HG03159 (cell line): ENCODE data around the gene AQP9.

Experiments used
- ATAC-seq: cut with Tn5 transposase; IDR thresholded peaks from one replicate; pipeline ENCODE4 v1.9.1; 2021; ENCODE audit warnings: mild to moderate bottlenecking, moderate library complexity; ENCODE audit not compliant: unreplicated experiment

The AQP9 gene

DNA sequence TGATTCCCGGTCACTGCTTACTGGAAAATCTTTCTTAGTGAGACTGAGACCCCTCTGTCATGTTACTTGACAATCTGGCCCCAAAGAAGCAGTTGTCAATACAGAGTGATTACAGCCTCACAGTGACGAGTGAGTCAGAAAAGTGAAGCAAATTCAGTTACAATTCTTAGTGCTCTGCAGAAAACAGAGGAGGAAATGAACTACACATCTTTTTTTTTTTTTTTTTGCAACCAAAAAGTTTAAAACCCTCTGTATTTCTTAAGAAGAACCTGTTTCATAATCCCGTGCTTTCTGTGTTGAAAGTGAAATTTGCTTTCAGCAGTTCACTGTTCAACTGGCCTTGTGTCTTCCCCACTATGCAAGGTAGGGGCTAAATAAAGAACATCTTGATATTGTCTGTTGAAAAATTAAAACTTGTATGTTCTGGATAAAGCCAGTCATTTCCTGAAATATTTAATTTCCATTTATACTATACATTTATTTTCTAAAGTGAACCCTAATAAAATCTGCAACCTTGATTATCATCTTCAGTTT, 1.9 kb downstream of the AQP9 start:
- no peak for ATAC-seq

DNA sequence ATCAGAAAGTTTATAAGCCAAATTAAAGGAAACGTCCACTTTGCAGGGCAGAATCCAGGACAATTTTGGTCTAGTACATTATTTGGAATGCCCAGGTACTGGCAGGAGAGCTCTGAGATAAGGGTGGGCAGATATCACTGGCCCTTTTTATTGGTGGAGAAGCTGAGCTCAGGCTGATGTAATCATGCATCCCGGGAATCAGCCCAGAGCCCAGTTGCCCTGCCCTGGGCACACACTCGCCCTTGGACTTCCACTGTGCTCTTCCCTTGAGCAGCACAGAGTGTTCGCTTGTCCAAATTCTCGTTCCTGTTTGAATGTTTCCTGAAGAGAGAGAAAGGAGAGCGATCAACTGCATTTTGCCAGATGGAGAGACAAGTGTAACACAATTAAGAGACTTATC, 3.7 kb downstream of the AQP9 start:
- no peak for ATAC-seq

DNA sequence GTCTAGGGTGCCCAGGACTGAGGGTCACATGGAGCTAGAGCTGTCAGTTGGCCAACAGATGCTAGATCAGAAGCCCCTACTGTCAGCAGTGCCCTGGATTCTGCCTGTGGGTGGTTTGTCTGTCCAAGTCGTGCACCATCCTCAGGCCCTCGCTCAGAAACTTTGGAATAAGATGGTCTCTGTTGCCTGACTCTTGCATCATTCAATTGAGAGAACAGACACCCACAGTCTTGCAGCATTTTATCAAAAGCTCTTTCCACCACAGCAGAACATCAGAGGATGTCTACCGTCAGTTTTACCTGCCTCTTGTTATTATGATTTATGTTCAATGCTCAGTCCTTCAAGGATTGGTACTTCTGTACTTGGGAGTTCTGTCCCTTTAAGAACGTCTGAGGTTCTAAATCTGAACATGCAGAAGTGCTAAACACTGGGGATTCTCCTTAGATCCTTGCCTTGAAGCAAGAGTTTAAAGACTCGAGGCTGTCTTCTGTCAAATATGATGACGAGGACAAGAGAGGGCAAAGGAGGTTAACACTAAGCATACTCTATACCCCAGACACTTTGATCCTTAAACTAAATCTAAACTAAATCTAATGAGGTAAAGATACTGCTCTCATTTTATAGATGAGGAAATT, 4.8 kb downstream of the AQP9 start:
- no peak for ATAC-seq

DNA sequence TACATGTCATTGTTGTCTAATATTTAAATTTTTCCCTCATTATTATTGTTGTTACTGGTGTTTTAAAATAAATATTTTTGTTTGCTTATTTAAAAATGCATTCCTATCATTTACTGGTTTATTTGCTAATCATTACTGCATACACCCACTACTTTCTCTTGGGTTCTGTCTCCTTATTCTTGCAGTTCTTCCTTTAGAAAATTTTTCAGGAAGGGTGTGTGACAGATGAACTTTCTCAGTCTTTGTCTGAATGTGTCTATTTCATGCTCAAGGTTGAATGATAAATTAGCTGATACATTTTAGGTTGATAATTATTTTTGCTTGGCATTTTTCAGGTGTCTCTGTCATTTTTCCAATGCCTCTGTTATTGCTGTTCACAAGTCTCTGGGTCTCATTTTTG, 7.4 kb downstream of the AQP9 start:
- no peak for ATAC-seq

DNA sequence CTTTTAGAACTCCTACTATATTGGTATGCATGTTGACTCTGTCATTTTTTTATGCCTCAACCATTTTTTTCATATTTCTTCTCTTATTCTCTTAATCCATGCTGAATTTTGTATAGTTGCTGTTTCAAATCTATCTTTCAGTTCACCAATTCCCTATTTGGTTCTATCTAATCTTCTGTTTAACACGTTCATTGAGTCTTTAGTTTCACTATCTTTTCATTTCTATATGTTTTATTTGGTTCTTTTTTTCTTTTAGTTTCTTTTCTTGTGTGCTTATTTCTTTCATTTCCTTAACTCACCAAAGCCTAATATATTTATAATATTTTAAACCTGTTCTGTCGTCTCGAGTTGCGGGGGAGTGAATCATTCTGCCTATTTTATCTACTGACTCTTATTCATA, 8.0 kb downstream of the AQP9 start:
- no peak for ATAC-seq

DNA sequence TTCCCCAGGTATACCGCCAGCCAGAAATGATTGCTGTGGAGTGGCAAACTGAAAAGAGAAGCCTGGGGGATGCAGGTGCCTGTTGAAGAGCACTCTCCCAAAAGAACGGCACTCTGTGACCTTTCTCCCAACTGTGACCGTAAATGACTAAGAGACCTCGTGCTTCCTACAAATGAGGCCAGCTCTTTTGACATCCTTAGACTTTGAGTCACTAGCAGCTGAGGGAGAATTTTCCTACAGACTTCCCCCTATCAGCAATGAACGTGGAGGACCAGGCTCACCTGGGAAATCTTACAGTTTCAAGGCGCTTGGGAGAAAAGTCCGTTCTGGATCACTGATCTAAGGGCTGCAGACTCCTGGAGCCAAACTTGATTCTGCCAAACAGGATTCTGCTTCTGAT, 8.6 kb downstream of the AQP9 start:
- ATAC-seq = no peak

DNA sequence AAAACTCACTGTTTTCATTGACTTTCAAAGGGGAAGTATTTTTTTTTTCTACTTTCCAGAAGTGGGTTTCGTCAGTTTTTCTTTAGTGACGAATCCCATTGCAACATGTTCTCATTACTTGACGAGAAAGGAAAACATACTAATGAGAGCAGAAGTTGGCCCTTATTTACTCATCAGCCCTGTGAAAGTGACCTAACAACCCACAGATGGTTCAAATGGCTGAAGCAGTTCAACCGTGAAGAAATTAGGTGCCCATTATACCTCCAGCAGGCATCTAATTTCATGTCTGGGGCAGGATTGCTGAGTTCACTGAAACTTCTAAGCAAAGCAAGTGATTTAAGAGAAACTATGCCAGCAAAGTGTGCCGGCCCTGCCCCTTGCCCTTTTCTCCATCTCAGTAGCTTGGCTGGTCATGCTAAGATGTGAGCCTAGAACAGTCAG, 9.0 kb downstream of the AQP9 start:
- no peak for ATAC-seq

DNA sequence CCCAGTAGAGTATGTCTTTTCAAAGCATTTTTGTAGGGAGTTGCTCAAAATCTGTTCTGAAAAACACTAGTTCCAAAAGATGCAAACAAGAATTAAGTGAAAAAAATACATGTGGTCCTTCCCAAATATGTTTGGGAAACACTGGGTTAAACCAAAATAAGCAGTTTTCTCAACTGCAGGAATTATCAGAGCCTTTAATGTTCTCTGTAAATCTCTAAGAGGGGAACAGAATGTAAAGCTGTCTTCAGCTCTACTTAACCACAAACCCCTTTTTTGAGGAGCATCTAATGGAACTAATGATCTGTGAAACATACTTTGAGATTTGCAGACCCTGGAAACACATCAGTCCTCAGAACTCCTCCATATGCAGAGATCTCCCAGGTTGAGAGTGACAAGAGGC, 9.9 kb downstream of the AQP9 start:
- ATAC-seq = no peak

DNA sequence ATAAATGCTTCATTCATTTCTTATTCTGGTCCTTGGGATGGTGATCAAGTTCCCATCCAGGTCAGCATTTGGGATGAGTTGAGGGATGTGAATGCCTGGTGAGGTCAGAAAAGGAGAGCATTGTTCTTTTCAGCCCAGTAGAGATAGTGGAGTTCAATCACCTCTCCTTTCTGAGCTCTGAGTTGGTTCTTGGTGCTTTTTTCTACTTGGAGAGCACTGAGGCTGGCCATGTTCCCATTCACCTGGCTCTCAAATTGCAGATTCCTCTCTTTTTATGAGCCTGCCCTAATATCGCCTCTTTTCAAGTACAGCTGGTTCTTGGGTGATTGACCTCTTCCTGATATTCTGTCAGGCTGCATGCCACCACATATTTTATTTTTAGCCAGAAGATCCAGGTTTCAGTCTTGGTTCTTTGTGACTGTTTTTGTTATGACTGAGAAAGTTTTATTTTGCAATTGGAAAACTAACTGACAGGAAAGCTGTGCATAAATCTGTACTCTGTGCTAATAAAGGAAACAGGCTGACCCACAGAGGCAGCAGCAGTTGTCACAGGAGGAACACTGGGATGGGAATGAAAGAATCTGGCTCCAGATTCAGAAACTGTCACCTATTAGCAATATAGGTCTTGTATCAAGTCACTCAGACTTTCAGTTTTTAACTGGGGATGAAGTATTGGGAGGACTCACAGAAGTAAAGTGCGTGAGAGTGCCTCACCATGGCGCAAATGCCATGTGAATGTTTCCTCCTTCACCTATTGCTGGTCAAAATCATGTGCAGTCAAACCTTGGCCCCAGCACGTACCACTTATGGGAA, 10.7 kb downstream of the AQP9 start:
- ATAC-seq = no peak

DNA sequence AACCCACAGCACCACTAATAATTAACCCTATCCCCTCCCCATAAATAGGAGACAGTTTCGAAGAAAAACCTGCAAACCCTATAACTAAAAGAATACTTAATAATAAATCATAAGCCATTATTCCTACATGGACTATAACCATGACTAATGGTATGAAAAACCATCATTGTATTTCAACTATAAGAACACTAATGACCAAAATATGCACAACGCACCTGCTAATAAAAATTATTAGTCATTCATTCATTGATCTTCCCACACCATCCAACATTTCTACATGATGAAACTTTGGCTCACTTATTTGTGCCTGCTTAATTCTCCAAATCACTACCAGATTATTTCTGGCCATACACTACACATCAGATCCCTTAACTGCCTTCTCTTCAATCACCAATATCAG, 16.6 kb downstream of the AQP9 start:
- no peak for ATAC-seq

DNA sequence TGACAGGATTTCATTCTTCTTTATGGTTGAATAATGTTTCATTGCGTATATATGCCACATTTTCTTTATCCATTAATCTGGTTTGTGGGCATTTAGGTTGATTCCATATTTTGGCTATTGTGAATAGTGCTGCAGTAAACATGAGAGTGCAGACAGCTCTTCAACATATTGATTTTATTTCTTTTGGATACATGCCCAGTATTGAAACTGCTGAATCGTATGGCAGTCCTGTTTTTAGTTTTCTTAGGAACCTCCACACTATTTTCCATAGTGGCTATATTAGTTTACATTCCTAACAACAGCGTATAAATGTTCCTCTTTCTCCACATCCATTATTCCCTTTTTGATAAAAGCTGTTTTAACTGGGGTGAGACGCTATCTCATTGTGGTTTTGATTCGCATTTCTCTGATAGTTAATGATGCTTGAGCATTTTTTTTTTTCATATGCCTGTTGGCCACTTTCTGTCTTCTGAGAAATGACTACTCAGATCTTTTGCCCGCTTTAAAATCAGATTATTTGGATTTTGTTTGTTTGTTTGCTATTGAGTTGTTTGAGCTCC, 21.7 kb downstream of the AQP9 start:
- no peak for ATAC-seq

DNA sequence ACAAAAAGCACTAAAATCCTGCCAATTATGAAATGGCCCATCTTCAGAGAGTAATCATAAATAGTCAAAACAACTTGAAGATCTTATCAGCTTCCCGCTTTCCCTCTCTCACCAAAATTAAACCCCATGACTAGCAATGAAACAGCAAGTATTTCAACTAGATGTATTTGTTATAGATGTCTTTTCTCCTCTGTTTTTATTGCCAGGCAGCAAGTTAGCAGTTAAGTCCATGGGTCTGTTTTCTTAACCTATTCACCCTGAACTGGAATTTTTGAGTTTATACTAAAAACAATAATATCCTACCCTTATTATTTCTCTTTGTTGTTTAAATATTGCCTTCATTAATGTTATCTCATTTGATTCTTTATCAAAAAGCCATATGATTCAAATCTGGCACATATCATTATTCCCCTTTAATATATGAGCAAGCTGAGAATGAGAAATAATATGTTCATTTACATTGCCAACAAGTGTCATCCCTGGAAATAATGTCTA, 23.3 kb downstream of the AQP9 start:
- ATAC-seq = no peak

DNA sequence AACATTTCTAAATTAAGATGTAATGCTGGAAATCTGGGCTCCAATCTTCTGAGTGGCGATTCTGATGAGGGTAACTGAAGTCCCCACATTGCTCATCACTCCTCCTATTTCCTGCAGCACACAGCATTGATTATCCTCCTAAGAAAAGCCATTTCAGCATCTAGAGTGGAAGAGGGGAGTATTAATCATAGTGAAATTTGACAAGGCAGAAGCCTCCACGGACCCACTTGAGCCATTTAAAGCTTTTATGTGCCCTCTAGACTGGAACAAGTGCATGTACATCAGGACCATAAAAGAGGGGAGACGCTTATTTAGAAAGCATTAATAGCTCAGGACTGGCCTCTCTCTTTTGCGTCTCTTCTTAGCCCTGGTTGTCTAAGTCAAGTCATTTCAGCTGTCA, 25.8 kb downstream of the AQP9 start:
- no peak for ATAC-seq

DNA sequence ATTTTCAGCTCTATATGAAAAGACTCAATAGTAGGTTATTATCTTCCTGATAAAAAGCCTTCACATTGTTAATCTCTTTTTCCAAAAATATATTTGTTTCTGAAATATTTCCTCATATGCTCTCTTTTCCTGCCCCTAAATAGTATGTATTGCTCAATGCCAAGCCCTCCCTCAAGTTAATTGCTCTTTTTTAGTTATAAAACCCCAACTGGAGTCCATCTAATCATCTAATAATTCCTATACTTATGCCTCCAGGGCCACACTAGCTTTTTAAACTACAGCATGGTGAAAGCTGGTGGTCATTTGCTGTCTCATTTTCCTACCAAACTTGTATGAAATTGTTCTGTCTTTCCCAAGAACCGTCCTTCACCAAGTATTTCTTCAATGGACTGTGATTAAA, 26.7 kb downstream of the AQP9 start:
- no peak for ATAC-seq

DNA sequence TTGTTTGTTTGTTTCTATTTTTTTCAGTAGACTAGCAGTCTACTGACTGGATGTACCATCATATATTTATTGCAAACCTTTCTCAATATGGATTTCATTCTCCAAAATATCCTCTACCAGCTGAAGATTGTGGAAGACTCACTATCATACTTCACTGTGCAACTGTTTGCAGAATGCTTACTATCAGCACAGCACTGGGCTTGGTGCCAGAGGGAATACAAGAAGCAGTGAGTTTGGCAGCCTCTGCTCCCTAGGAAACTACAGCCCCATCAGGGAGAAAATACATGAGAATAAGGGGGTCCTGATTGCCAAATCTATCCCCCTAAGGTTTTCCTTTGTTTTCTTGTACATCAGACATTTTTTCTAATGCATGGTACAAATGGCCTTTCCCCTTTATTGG, 27.5 kb downstream of the AQP9 start:
- no peak for ATAC-seq

DNA sequence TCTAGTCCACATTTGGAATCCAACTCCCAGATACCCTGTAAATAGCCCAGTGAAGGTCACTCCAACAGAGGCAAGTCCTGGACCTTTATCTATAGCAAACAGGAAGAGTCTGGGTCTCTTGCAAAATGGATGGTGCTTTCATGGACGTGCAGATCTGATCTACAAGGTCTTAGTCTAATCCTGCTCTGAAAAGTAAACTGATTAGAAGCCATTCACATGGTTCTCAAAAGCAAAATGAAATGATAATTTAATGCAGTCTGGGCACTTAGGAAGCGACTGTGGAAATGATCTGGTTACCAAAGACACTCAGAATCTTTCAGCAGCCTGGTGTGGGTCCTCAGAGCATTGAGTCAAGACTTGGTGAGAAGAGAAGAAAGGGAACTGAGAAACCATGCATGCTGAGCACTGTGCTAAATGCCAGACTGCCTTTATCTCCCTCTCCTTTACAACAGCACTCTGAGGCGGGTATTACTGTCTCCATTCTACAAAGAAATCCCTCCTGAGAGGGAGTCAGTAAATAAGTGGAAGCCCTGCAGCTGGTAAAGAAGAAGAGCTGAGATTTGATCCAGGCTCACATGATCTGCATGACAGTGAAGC, 29.0 kb downstream of the AQP9 start:
- ATAC-seq = no peak

DNA sequence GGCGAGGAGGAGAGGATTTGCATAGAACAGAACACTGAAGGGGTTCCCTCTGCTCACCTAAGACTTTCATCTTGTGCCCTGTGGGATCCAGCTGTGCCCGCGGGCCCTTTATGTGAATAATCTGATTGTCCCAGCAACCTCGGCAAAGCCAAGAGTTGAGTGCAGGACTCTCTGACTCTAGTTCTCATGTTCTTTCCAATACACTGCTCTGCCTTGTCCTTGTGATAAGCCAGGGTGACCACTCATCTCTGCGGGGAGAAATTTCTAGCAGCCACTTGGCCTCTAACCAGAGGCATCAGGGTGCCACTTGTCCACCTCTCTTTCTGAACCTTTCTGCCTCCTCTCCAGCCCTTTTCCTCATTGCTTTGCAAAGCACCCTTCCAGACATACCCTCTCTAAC, 31.8 kb downstream of the AQP9 start:
- ATAC-seq = no peak

DNA sequence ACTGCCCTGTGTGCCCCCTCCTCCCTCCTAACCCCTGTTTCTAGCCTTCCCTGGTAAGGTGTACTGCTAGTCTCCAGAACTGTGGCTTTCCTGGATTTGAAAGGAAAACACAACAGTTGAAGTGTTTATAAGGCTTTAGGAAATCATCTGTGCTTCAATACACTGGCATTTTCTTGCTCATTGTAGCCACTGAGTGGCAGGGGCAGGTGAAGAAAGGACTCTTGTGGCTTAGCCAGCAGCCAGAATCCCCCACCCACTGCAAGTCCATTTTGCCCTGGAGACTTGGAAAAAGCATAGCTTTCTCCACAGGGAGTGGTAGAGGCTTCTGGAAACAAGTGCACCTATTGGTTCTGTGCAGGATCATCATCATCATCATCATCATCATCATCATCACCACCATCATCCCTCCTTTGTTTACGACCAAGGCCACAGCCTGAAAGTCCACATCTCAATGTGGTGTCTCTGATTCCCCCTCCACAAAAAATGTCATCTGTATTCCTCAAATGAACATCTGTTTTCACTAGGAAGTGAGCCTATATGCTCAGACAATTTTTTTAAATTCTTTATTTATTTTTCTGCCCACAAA, 33.4 kb downstream of the AQP9 start:
- ATAC-seq = no peak

DNA sequence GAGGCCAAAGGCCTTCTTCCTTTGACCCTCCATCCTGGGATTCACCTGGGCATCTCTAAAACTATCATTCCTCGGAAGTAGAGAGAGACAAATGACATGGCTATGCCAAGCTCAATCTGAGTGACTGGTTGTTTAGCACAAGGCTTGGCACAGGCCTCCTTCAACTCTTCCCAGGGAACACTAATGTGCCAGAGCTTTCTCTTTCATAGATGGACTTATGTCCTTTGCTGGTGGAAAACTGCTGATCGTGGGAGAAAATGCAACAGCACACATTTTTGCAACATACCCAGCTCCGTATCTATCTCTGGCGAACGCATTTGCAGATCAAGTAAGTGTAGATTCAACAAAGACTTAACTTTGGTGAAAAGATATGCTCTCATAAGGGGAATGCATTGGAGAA, 36.5 kb downstream of the AQP9 start:
- ATAC-seq = no peak

DNA sequence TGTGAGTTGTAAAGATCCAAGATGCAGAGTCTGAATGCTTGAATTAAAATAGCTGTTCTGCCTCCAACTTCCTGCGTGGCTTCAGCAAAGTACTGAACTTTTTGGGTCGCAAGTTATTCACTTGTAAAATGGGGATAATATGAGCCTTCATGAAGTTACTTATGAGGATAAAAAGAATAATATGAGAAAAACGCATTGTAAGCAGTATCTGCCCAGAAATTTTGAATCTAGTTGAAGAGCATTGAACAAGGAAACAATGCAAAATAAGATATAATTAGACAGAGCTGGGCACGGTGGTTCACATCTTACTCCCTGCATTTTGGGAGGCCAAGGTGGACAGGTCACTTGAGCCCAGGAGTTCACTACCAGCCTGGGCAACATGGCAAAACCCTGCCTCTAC, 37.8 kb downstream of the AQP9 start:
- no peak for ATAC-seq

DNA sequence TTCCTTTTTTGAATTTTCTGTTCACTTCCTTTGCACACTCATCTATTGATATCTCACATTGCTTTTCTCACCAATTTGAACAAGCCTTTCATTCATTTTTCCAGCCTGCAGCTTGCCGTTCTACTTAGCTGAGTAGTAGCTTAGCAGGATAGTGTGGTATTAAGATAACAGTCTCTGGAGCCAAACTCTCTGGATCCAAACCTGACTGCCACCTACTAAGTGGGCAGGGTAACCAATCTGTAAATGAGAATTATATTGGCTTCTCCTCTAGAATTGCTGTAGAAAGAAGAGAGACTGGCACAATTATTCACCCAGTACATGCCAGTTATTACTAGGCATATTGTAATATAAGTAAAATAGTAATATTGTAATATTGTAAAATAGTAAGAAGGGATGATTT, 40.5 kb downstream of the AQP9 start:
- no peak for ATAC-seq
